ENCODE measurements around the gene PF4V1.
"Not testable (repeated sequence)": the region's sequence is repeated elsewhere in the genome, so short reads cannot be mapped to it uniquely, and the experiment has no call there.

GRCh38 chr4:73899338-73899737 lies 46.2 kb downstream of the PF4V1 start:
- TF ChIP-seq, protein P1, sequence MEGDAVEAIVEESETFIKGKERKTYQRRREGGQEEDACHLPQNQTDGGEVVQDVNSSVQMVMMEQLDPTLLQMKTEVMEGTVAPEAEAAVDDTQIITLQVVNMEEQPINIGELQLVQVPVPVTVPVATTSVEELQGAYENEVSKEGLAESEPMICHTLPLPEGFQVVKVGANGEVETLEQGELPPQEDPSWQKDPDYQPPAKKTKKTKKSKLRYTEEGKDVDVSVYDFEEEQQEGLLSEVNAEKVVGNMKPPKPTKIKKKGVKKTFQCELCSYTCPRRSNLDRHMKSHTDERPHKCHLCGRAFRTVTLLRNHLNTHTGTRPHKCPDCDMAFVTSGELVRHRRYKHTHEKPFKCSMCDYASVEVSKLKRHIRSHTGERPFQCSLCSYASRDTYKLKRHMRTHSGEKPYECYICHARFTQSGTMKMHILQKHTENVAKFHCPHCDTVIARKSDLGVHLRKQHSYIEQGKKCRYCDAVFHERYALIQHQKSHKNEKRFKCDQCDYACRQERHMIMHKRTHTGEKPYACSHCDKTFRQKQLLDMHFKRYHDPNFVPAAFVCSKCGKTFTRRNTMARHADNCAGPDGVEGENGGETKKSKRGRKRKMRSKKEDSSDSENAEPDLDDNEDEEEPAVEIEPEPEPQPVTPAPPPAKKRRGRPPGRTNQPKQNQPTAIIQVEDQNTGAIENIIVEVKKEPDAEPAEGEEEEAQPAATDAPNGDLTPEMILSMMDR (conservative IDR thresholded peaks at IDR 0.05), result not testable (repeated sequence)
- not testable (repeated sequence) for TF ChIP-seq ZFX (IDR thresholded peaks at IDR 0.05)

Data from C4-2B (cell line).